IPS-20b (cell line): ENCODE measurements around the gene AAK1.
"Not testable (repeated sequence)": the region's sequence is repeated elsewhere in the genome, so short reads cannot be mapped to it uniquely, and the experiment has no call there.

Source experiments
- H3K27ac ChIP-seq: one replicate; pipeline ENCODE4 v1.5.1; 2013; ENCODE audit warnings: low read length
- H3K27me3 ChIP-seq: 2 replicates; pipeline ENCODE4 v1.6.1; 2013; ENCODE audit warnings: mild to moderate bottlenecking, low read length, inconsistent platforms; ENCODE audit not compliant: insufficient read depth
- H3K36me3 ChIP-seq: 2 replicates; pipeline ENCODE4 v1.6.1; 2013; ENCODE audit warnings: low read depth, mild to moderate bottlenecking, inconsistent platforms, low read length, moderate library complexity; ENCODE audit not compliant: insufficient read depth
- H3K4me1 ChIP-seq: 2 replicates; pipeline ENCODE4 v1.6.1; 2013; ENCODE audit warnings: mild to moderate bottlenecking, control low read depth, inconsistent platforms, low read length, moderate library complexity; ENCODE audit not compliant: insufficient read depth
- H3K4me3 ChIP-seq: 2 replicates; pipeline ENCODE4 v1.5.1; 2013; ENCODE audit warnings: mild to moderate bottlenecking, low read length, inconsistent platforms
- H3K9ac ChIP-seq: 2 replicates; pipeline ENCODE4 v1.6.1; 2013; ENCODE audit warnings: low read depth, mild to moderate bottlenecking, inconsistent platforms, low read length, moderate library complexity
- H3K9me3 ChIP-seq: 2 replicates; pipeline ENCODE4 v1.6.1; 2013; ENCODE audit warnings: mild to moderate bottlenecking, low read depth, low read length, inconsistent platforms; ENCODE audit not compliant: insufficient read depth

AAK1 gene

DNA sequence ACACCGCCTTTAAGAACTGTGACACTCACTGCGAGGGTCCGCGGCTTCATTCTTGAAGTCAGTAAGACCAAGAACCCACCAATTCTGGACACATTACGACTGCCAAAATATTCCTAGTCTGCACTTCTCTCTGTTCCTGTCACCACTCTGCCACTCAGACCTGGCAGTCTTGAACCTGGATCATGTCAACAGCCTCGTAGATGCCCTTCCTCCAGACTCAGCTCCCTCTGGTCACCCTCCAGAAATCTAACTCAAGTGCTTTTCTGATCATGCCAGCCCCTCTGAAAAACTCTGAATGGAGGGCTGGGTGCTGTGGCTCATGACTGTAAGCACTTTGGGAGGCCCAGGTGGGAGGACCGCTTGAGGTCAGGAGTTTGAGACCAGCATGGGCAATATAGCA is 20.3 kb downstream of the AAK1 start:
- H3K27ac ChIP-seq = no peak overlapping the region
- no peaks in the 10 kb centered on the region for H3K27me3 ChIP-seq
- no peaks in the 10 kb centered on the region for H3K36me3 ChIP-seq
- no peaks in the 10 kb centered on the region for H3K9me3 ChIP-seq
- no peak overlapping the region for H3K4me3 ChIP-seq
- no peak overlapping the region for H3K9ac ChIP-seq
- 0 out of 2 replicates have a peak, but pooled peaks cover 6% of the 10 kb centered on the region for H3K4me1 ChIP-seq

DNA sequence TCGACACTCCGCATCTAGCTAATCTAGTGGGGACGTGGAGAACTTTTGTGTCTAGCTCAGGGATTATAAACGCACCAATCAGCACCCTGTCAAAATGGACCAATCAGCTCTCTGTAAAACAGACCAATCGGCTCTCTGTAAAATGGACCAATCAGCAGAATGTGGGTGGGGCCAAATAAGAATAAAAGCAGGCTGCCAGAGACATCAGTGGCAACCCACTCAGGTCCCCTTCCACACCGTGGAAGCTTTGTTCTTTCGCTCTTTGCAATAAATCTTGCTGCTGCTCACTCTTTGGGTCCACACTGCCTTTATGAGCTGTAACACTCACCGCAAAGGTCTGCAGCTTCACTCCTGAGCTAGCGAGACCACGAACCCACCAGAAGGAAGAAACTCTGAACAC is 20.7 kb downstream of the AAK1 start:
- not testable (repeated sequence) for H3K4me3 ChIP-seq, H3K36me3 ChIP-seq, H3K9me3 ChIP-seq, H3K9ac ChIP-seq, H3K27me3 ChIP-seq, H3K27ac ChIP-seq, H3K4me1 ChIP-seq

DNA sequence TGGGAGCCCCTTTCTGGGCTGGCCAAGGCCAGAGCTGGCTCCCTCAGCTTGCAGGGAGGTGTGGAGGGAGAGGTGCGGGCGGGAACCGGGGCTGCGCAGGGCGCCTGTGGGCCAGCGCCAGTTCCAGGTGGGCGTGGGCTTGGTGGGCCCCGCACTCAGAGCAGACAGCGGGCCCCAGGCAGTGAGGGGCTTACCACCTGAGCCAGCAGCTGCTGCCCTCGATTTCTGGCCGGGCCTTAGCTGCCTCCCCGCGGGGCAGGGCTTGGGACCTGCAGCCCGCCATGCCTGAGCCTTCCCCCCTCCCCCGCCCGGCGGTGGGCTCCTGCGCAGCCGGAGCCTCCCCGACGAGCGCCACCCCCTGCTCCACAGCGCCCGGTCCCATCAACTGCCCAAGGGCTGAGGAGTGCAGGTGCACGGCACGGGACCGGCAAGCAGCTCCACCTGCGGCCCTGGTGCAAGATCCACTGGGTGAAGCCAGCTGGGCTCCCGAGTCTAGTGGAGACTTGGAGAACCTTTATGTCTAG is 21.5 kb downstream of the AAK1 start:
- H3K9me3 ChIP-seq, H3K36me3 ChIP-seq, H3K27me3 ChIP-seq, H3K27ac ChIP-seq, H3K9ac ChIP-seq, H3K4me1 ChIP-seq, H3K4me3 ChIP-seq: not testable (repeated sequence)

DNA sequence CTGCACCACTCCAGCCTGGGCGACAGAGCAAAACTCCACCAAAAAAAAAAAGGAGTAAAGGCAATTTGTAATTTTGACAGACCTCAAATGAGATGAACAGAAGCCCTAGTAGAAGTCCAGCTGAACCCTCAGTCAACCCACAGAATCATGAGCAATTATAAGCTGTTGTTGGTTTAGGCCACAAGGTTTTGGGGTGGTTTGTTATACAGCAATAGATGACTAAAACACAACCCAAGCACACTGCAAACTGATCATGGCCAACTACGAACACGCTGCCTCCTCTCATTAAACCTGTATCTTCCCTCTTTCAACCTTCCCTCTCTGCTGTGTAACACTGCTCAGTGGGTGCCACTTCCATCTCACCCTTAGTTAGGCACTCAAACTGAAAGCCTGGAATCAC is 22.1 kb downstream of the AAK1 start:
- H3K27ac ChIP-seq = no peak overlapping the region
- H3K9ac ChIP-seq = no peak overlapping the region
- H3K9me3 ChIP-seq = no peaks in the 10 kb centered on the region
- H3K36me3 ChIP-seq = no peaks in the 10 kb centered on the region
- H3K4me1 ChIP-seq = 0 out of 2 replicates have a peak, but pooled peaks cover 3% of the 10 kb centered on the region
- H3K27me3 ChIP-seq = no peaks in the 10 kb centered on the region
- H3K4me3 ChIP-seq = no peak overlapping the region

DNA sequence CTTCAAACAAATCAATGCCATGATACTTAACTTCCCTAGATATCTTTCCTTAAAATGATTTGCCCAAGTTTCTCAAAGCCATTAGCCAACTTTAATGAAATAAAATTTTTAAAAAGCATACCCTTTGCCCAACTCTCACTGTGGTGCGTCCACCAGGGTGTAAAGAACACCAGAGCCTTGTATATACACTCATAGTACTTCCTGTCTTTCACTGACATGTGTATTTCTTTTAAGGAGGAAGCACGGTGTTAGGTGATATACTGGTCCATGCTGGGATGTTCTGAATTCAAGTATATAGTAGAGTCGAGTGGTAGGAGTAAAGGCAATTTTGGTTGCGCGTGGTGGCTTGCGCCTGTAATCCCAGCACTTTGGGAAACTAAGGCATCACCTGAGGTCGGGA is 22.7 kb downstream of the AAK1 start:
- H3K9me3 ChIP-seq = no peaks in the 10 kb centered on the region
- no peak overlapping the region for H3K9ac ChIP-seq
- no peak overlapping the region for H3K27ac ChIP-seq
- H3K27me3 ChIP-seq = no peaks in the 10 kb centered on the region
- H3K4me1 ChIP-seq = 0 out of 2 replicates have a peak, but pooled peaks cover 3% of the 10 kb centered on the region
- no peaks in the 10 kb centered on the region for H3K36me3 ChIP-seq
- H3K4me3 ChIP-seq = no peak overlapping the region

DNA sequence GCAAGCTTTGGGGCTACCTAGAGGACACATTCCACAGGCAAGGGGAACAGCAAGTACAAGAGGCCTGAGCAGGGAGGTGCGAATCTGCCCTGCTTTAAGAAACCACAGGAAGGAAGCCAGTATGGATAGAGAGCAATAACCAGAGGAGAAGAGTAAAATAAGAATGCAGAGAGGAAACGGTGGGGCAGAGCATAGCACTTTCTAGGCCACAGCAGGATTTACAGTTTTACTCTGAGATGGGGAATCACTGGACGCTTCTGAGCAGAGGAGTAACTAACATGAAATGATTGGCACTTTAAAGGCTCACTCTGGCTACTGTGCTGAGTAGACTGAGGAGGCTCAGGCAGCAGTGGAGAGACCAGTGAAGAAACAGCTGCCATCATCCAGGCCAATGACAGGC is 23.8 kb downstream of the AAK1 start:
- no peaks in the 10 kb centered on the region for H3K27me3 ChIP-seq
- H3K9ac ChIP-seq = no peak overlapping the region
- H3K4me3 ChIP-seq = no peak overlapping the region
- H3K4me1 ChIP-seq = 0 out of 2 replicates have a peak, but pooled peaks cover 3% of the 10 kb centered on the region
- H3K36me3 ChIP-seq = no peaks in the 10 kb centered on the region
- no peaks in the 10 kb centered on the region for H3K9me3 ChIP-seq
- no peak overlapping the region for H3K27ac ChIP-seq

DNA sequence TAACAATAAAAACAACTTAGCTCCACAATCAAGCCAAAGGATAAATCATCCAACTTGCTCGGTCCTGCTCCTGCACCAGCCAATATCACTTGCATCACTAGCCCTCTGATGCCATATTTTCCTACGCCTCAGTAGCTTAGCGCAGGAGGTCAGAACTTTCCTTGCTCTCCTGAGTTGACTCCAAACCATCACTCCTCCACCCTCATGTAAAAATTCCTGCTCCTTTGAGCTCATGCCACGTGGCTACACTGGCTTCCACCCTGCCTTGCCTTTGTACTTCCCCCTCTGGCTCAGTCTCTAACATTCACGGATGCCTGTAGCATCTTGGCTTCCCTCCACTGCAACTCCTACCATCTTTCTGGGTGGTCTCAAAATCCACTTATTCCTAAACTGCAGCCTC is 25.2 kb downstream of the AAK1 start:
- Histone ChIP-seq H3K36me3 (no peaks in the 10 kb centered on the region), H3K27ac (no peak overlapping the region), H3K9me3 (no peaks in the 10 kb centered on the region), H3K4me1 (0 out of 2 replicates have a peak, but pooled peaks cover 3% of the 10 kb centered on the region), H3K4me3 (no peak overlapping the region), H3K27me3 (no peaks in the 10 kb centered on the region), H3K9ac (no peak overlapping the region)

DNA sequence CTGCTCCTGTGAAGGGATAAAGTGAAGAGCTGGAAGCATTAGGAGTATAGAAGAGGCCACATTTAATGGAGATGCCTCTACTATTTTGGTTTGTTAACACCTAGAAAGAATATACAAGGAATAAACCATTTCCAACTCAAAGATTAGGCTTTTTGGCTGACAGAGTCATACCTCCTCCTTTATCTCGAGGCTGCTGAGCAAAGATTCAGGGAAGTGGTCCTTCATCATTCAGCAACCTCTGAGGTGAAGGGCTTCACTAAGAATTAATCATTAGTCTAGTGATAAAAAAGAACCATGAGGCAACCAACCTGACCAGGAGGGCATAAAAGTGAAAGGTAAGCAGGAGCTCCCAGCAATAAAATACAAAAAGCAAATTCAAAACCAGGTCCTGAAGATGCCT is 25.8 kb downstream of the AAK1 start:
- H3K27ac ChIP-seq = no peak overlapping the region
- 0 out of 2 replicates have a peak, but pooled peaks cover 3% of the 10 kb centered on the region for H3K4me1 ChIP-seq
- H3K9me3 ChIP-seq = no peaks in the 10 kb centered on the region
- H3K4me3 ChIP-seq = no peak overlapping the region
- no peak overlapping the region for H3K9ac ChIP-seq
- no peaks in the 10 kb centered on the region for H3K36me3 ChIP-seq
- no peaks in the 10 kb centered on the region for H3K27me3 ChIP-seq

DNA sequence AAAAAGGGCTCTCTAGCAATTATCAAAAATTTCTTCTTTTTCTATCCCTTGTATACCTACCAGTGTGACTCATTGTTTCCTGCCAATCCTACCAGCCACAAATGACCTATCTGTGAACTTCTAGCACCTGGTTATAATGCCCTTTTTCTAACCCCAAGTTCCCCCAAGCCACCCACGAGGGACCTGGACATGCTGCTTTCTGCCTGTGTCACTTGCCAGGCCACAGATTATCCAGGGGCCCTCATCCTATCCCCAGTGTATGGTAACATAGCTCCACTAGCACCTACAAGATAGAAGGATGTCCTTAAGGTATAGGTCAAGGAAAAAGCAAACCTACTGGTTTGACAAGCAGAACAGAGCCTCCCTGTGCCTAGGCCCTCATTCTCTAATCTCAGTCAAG is 26.8 kb downstream of the AAK1 start:
- no peaks in the 10 kb centered on the region for H3K9me3 ChIP-seq
- H3K4me1 ChIP-seq = 0 out of 2 replicates have a peak, but pooled peaks cover 3% of the 10 kb centered on the region
- H3K27ac ChIP-seq = no peak overlapping the region
- H3K9ac ChIP-seq = no peak overlapping the region
- no peak overlapping the region for H3K4me3 ChIP-seq
- no peaks in the 10 kb centered on the region for H3K36me3 ChIP-seq
- H3K27me3 ChIP-seq = no peaks in the 10 kb centered on the region

DNA sequence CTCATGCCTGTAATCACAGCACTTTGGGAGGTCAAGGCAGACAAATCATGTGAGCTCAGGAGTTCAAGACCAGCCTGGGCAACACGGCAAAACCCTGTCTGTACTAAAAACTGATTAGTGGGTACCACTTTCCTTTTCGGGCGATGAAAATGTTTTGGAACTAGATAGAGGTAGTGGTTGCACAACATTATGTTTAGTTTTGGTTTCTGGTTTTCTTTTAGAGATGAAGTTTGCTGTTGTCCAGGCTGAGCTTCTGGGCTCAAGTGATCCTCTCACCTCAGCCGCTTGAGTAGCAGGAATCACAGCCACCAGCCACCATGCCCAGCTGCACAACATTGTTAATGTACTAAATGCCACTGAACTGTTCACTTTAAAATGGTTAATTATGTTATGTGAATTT is 27.6 kb downstream of the AAK1 start:
- Histone ChIP-seq H3K27ac (no peak overlapping the region), H3K4me1 (0 out of 2 replicates have a peak, but pooled peaks cover 3% of the 10 kb centered on the region), H3K9ac (no peak overlapping the region), H3K27me3 (no peaks in the 10 kb centered on the region), H3K36me3 (no peaks in the 10 kb centered on the region), H3K9me3 (no peaks in the 10 kb centered on the region), H3K4me3 (no peak overlapping the region)

DNA sequence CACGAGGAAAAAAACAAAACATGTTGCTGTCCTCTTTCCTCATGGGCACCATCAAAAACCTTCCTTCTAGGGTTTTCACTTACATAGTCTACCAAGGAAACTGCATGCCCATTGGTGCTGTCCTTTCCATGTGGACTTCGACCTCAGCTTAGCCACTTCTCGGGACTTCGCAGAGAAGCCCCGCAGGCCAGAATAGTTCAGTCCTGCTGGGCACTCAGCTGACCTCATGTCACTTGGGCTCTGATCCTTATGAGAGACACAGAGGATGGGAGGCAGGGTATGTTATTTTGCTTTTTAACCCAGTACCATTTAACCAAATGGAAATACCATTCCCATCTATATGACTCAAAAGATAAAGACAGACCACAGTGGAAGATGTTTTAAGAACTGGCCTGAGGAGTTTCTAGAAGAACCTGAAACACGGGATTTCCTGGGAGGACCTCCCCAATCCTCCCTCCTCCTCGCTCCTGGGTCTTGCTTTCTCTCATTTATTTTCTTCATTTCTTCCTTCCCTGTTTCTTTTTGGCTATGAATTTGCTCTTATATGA is 28.4 kb downstream of the AAK1 start:
- no peak overlapping the region for H3K27ac ChIP-seq
- peaks cover 6% of the 10 kb centered on the region; the same call in 1 of the 2 replicates for H3K9me3 ChIP-seq
- no peaks in the 10 kb centered on the region for H3K27me3 ChIP-seq
- H3K4me1 ChIP-seq = 0 out of 2 replicates have a peak, but pooled peaks cover 3% of the 10 kb centered on the region
- H3K9ac ChIP-seq = no peak overlapping the region
- no peak overlapping the region for H3K4me3 ChIP-seq
- no peaks in the 10 kb centered on the region for H3K36me3 ChIP-seq

DNA sequence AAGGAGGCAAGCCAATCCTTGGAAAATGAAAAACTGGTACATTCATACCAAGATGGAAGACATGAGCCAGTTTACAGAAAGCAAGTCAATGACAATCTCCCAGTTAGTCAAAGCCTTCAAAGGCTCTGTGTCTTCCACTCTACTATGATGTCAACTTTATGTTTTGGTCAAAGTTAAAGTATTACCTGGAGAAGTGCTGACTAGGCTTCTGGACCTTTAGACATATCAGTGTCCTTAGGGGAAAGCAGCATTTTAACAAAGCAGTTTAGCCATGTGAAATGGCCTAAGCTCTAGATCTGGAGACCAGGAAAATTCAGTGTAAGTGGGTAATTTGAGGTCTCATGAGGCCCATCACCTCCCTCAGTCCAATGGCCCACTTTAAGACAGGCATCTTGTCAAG is 30.8 kb downstream of the AAK1 start:
- H3K27ac ChIP-seq = no peak overlapping the region

More for the DNA sequence above, 30.8 kb downstream of the AAK1 start:
- H3K9me3 ChIP-seq = peaks cover 8% of the 10 kb centered on the region; the same call in 1 of the 2 replicates
- no peaks in the 10 kb centered on the region for H3K36me3 ChIP-seq
- H3K27me3 ChIP-seq = no peaks in the 10 kb centered on the region
- no peak overlapping the region for H3K4me3 ChIP-seq
- no peaks in the 10 kb centered on the region; the same call in 1 of the 2 replicates for H3K4me1 ChIP-seq
- H3K9ac ChIP-seq = no peak overlapping the region
